ENCODE data around the gene DFFB.
"Not testable (repeated sequence)": the region's sequence is repeated elsewhere in the genome, so short reads cannot be mapped to it uniquely, and the experiment has no call there.

The DFFB gene, protein sequence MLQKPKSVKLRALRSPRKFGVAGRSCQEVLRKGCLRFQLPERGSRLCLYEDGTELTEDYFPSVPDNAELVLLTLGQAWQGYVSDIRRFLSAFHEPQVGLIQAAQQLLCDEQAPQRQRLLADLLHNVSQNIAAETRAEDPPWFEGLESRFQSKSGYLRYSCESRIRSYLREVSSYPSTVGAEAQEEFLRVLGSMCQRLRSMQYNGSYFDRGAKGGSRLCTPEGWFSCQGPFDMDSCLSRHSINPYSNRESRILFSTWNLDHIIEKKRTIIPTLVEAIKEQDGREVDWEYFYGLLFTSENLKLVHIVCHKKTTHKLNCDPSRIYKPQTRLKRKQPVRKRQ

DNA sequence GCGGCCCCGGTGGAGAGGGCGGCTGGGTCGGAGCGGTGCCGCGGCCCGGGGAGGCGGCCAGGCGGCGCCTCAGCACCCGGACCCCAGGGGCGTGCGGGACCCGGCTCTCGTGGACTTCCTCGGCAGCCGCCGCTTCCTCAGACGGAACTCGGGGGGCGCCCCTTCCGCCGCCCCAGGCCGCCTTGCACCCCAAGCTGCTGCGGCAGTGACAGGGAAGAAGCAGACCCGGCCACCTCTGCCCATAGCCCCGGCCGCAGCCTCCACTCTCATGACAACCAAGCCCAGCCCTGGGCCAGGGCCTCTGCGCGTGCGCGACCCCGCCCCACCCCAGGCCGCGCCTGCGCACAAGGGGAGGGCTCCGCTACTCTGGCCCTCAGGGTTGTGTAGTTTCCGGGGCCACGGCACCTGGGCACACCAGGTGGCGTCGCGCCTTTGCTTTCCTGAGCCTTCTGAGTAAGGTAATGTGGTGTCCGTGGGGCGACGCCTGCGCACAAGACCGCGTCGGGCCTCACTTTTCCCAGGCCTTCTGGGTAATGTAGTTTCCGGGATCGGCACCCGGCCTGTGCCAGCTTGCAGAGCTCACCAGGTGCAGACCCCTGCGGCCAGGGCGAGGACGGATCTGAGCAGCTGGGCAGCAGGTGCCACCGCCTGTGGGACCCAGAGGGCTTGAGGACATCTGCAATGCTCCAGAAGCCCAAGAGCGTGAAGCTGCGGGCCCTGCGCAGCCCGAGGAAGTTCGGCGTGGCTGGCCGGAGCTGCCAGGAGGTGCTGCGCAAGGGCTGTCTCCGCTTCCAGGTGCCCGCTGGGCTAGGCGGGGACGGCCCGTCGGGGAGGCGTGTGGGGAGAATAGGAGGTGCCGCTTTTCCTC, at the start of gene DFFB, which contains the start of gene CEP104:
Gene DFFB, plus strand, starts transcription at position 554 of the 868 bp plus-strand sequence. Its CDS starts 128 bp downstream, at position 682.
Gene CEP104, minus strand, starts transcription at position 289 of the 868 bp plus-strand sequence. CDS start 4,804 bp downstream, outside the sequence.
- in situ Hi-C loops (cut with MboI; ENCODE audit: low sequenced_read_pairs), result no loop called here
- H3K36me3 ChIP-seq (replicated peaks), result no peaks in the 10 kb centered on the region
- peak within 1 kb of the TSS; percentile 97 for H3K4me3 ChIP-seq
- peaks cover 14% of the 10 kb centered on the region; the same call in 1 of the 2 replicates for H3K4me1 ChIP-seq
- DNase-seq (ENCODE audit: low spot score in 2 of 2), result peak; percentile 95
- no peaks in the 10 kb centered on the region for H3K9me3 ChIP-seq
- H3K27me3 ChIP-seq (ENCODE audit: low read depth), result no peaks in the 10 kb centered on the region

DNA sequence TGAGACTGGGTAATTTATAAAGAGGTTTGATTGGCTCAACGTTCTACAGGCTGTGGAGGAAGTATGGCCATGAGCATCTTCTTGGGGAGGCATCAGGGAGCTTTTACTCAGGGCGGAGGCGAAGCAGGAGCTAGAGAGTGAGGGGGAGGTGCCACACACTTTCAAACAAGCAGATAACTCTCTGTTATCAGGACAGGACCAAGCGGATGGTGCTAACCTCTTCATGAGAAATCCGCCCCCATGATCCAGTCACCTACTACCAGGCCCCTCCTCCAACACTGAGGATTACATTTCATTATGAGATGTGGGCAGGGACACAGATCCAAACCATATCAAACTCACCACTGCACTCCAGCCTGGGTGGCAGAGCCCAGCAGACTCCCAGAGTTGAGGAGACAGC, 49.5 kb upstream of the DFFB start:
- no peaks in the 10 kb centered on the region for H3K36me3 ChIP-seq (replicated peaks)
- H3K4me3 ChIP-seq, result no peak overlapping the region
- no peak for DNase-seq (ENCODE audit: low spot score in 2 of 2)
- H3K9me3 ChIP-seq, result peaks cover 9% of the 10 kb centered on the region
- no peaks in the 10 kb centered on the region for H3K4me1 ChIP-seq
- in situ Hi-C loops (cut with MboI; ENCODE audit: low sequenced_read_pairs), result no loop called here
- H3K27me3 ChIP-seq (ENCODE audit: low read depth), result no peaks in the 10 kb centered on the region

DNA sequence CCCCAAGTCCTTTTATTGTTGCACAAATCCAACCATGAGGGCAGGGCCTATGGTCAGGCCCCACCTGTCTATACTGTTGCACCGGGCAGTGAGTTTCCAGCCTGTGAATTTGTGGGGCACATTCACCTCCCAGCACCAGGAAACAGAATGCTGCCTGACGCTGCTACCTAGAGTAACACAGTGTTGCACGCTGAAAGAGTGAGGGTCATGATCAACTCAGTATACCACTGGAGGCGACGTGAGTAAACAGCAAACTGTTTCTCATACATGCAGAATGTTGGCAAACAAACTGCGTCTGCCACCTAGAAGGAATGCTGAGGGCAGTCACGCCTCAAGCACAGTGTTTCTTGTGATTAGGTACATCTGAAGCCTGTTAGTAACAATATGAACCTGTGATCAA, 47.6 kb upstream of the DFFB start:
- in situ Hi-C loops (cut with MboI; ENCODE audit: low sequenced_read_pairs), result no loop called here
- Histone ChIP-seq H3K4me3 (no peak overlapping the region), H3K4me1 (no peaks in the 10 kb centered on the region)

DNA sequence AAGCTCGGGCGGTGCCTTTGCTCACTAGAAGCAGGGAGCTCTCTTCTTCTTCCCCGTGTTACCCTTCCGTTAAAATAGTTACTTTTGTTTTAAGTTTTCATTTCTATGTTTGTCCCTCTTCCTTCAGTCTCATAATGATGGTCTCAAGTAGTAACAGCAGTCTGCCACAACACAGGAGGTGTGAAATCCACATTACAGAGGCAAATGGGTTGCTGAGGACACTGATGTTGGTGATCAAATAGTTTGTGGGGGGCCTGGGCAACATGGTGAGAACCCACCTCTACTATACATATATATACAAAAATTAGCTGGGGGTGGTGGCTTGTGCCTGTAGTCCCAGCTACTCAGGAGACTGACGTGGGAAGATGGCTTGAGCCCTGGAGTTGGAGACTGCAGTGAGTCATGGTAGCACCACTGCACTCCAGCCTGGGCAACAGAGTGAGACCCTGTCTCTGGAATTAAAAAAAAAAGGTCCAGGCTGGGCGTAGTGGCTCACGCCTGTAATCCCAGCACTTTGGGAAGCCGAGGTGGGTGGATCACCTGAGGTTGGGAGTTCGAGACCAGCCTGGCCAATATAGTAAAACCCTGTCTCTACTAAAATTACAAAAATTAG, 47.0 kb upstream of the DFFB start:
- H3K27me3 ChIP-seq (ENCODE audit: low read depth); DNase-seq (ENCODE audit: low spot score in 2 of 2); H3K4me1 ChIP-seq; H3K36me3 ChIP-seq (replicated peaks); H3K4me3 ChIP-seq; H3K9me3 ChIP-seq; in situ Hi-C loops (cut with MboI; ENCODE audit: low sequenced_read_pairs): not testable (repeated sequence)

More for the DNA sequence above, 47.6 kb upstream of the DFFB start:
- Histone ChIP-seq H3K36me3 (replicated peaks) (no peaks in the 10 kb centered on the region), H3K27me3 (ENCODE audit: low read depth) (no peaks in the 10 kb centered on the region), H3K9me3 (peaks cover 9% of the 10 kb centered on the region)
- DNase-seq (ENCODE audit: low spot score in 2 of 2), result no peak

DNA sequence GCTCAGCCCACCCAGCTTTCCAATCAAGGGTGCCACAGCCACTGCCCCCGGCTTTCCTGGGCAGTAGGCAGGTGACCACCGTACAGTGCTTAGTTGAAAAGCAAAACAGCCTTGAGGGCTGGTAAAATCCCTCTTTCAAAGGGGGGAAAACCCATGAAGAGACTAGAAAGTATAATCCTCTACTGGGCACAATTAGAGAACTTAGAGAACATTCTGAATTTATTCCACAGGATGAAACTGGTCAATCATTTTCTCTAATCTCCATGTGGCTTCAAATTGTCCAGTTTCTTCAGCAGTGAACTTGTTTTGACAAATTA, 45.7 kb upstream of the DFFB start:
- DNase-seq (ENCODE audit: low spot score in 2 of 2), result no peak
- no peaks in the 10 kb centered on the region for H3K4me1 ChIP-seq
- no peak overlapping the region for H3K4me3 ChIP-seq
- in situ Hi-C loops (cut with MboI; ENCODE audit: low sequenced_read_pairs), result no loop called here
- peaks cover 9% of the 10 kb centered on the region for H3K9me3 ChIP-seq
- no peaks in the 10 kb centered on the region; the same call in 1 of the 2 replicates for H3K36me3 ChIP-seq (replicated peaks)
- no peaks in the 10 kb centered on the region for H3K27me3 ChIP-seq (ENCODE audit: low read depth)

DNA sequence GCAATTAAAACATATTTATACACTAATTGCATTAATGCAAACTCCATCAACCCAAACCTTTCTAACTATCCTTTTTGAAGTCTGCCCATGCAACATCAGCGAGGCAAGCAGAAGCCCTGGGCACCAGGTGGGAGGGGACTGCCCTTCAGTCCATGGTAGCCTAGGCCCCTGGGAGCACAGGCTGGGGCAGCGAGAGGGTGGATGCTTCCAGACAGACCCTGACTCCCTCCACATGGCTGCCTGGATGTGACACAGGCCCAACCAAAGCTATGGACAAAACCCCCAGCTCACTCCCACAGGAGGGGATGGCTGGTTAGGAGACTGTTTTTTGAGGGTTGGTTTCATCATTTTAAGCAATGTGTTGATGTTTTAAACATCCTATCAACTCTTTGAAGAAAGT, 43.2 kb upstream of the DFFB start:
- Histone ChIP-seq H3K4me3 (no peak overlapping the region), H3K36me3 (replicated peaks) (no peaks in the 10 kb centered on the region; the same call in 1 of the 2 replicates), H3K4me1 (no peaks in the 10 kb centered on the region), H3K27me3 (ENCODE audit: low read depth) (no peaks in the 10 kb centered on the region), H3K9me3 (no peaks in the 10 kb centered on the region)
- no peak for DNase-seq (ENCODE audit: low spot score in 2 of 2)
- in situ Hi-C loops (cut with MboI; ENCODE audit: low sequenced_read_pairs), result no loop called here

DNA sequence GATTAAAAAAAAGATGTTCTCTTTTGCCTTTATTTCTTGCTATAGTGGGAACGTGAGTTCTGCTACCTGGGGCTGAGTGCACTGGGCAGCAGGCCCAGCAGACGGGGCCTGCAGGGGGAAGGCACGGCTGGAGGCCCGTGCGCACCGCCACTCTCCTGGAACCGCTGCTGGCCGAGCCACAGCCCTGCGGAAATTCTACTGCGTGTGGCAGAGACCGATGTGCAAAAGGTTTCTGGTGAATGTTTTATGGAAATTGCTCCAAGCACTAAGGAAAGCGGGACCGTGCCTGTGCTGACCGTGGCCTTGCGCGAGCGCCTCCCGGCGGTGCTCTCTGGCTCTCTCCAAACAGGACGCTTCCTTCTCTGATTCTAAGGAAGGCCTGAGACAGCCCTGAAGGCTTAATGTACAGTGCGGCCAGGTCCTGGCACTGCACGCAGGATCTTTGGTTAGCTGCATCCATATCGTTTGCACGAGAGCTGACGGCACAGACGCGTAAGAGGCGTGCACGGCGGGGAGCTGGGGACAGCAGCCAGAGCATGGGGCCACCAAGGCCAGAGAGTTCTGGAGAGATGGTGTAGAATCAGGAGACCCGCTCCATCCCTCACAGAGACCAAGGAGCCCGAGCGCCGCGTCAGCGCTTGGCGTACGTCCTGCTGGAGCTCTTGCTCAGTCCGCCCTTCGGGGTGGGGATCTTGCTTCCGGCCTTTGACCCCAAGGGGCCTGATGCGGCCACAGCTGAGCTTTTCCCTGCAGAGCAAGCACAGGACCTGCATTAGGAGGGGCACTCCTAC, 42.3 kb upstream of the DFFB start:
- in situ Hi-C loops (cut with MboI; ENCODE audit: low sequenced_read_pairs), result no loop called here
- Histone ChIP-seq H3K36me3 (replicated peaks) (no peaks in the 10 kb centered on the region; the same call in 1 of the 2 replicates), H3K4me3 (no peak overlapping the region), H3K9me3 (no peaks in the 10 kb centered on the region), H3K4me1 (no peaks in the 10 kb centered on the region), H3K27me3 (ENCODE audit: low read depth) (no peaks in the 10 kb centered on the region)
- no peak for DNase-seq (ENCODE audit: low spot score in 2 of 2)

DNA sequence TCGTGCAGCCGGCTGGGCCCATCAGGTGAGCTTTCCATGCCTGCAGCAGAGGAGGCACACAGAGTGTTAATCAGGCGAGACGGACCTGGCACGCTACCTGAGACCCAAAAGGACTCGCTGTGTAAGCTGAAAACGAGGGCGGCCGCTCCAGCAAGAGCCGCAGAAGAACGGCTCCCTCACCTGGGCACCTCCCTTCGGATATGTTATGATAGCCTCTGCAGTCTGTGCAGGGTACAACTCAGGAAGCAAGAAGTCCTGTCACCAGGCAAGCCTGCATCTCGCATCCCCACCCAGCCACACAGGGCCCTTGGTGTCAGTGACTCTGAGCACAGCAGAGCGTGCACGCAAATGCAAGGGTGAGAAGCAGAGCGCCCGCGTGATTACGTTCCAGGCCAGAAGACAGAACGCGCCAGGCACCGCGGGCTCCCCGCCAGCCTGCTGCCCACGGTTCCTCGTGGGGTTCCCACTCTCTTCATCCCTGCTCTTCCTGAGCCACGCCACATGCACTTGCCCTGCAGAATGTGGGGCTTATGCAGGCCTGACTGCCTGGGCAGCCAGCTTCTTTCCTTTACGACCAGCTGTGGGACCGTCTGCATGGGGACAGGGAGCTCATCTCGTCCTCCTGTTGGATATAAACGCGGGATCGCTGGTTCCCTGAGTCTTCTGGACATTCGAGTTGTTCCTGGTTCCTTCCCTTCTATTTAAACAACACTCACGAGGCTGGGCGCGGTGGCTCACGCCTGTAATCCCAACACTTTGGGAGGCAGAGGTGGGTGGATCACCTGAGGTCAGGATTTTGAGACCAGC, 40.7 kb upstream of the DFFB start:
- Histone ChIP-seq H3K4me1 (no peaks in the 10 kb centered on the region), H3K27me3 (ENCODE audit: low read depth) (no peaks in the 10 kb centered on the region), H3K4me3 (no peak overlapping the region), H3K9me3 (no peaks in the 10 kb centered on the region), H3K36me3 (replicated peaks) (peaks cover 4% of the 10 kb centered on the region)
- in situ Hi-C loops (cut with MboI; ENCODE audit: low sequenced_read_pairs), result no loop called here
- DNase-seq (ENCODE audit: low spot score in 2 of 2), result no peak

DNA sequence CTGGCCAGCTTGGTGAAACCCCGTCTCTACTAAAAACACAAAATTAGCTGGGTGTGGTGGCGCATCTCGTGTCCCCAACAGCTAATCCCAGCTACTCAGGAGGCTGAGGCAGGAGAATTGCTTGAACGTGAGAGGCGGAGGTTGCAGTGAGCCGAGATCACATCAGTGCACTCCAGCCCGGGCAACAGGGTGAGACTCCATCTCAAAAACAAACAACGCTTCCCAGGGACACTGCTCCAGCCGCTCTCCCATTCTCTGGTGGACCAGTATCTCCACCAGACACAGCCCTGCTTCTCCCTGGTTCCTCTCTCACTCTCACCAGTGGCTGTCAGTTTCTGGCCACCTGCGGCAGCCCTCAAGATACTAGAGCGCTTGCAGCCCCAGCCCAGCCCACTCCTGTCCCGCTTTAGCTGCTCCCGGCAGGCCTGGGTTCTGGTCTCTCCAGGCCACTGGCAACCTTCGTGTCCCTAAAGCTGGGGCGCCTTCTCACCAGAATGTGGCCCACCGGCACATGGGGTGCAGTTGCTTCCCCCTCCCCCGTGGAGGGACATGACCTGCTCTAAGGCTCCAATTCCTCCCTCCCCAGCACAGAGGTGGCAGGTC, 40.0 kb upstream of the DFFB start:
- Histone ChIP-seq H3K27me3 (ENCODE audit: low read depth) (no peaks in the 10 kb centered on the region), H3K4me3 (no peak overlapping the region), H3K4me1 (no peaks in the 10 kb centered on the region), H3K9me3 (no peaks in the 10 kb centered on the region), H3K36me3 (replicated peaks) (peaks cover 4% of the 10 kb centered on the region)
- in situ Hi-C loops (cut with MboI; ENCODE audit: low sequenced_read_pairs), result no loop called here
- no peak for DNase-seq (ENCODE audit: low spot score in 2 of 2)

DNA sequence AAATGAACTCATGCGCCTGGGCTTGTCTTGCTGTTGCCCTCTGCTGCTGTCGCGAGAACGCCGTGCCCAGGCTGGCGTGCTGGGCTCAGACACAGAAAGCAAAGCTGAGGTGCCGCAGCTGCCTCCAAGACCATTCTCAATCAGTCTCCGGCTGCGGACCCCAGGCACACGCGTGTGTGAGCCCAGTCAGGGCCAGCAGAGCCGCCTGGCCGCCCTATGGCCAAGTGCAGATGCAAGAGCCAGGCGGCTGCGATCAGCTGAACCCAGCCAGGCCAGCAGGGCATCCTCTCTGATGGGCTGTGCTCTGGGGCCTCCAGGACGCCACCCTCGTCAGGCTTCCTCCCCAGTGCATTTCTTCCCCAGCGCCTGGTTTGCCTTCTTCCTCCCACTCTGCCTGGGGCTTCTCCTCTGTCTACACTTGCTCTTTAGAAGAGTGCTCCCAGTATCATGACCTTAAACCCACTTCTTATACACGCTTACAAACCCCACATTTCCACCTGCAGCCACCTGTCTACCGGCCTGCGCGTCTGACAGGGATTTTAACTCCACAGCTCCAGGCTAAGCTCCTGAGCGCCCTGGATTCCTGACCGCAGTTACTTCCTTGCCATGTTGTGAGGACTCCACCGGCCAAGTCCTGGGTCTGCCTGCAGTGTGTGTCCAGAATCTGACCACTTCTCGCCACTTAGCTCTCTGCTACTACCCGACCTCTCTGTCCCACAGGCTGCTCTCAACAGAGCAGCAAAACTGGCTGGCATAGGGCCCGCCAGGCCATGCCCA, 39.3 kb upstream of the DFFB start:
- no peak for DNase-seq (ENCODE audit: low spot score in 2 of 2)
- no peak overlapping the region for H3K4me3 ChIP-seq
- peaks cover 4% of the 10 kb centered on the region for H3K36me3 ChIP-seq (replicated peaks)
- H3K27me3 ChIP-seq (ENCODE audit: low read depth), result no peaks in the 10 kb centered on the region
- H3K9me3 ChIP-seq, result no peaks in the 10 kb centered on the region
- in situ Hi-C loops (cut with MboI; ENCODE audit: low sequenced_read_pairs), result no loop called here
- no peaks in the 10 kb centered on the region for H3K4me1 ChIP-seq

DNA sequence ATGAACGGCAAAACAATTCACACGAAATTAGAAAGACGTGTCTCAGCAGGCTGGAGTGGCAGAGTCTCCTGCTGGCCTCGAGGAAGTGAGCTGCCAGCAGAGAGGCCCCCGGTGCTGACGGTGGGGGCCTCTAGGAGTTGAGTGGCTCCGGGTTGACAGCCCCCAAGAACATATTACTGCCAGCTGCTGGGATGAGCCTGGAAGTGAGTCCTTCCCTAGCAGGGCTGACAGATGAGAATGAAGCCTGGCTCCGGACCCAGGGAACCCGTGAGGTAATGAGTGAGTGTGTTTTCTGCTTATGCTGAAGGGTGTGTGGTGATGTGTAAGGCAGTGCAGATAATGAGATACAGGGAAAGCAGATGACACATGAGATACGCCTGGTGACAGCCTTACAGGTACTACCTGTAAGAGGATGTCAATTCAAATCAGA, 37.5 kb upstream of the DFFB start:
- Histone ChIP-seq H3K4me1 (no peaks in the 10 kb centered on the region), H3K27me3 (ENCODE audit: low read depth) (no peaks in the 10 kb centered on the region), H3K36me3 (replicated peaks) (peaks cover 4% of the 10 kb centered on the region), H3K9me3 (no peaks in the 10 kb centered on the region), H3K4me3 (no peak overlapping the region)
- DNase-seq (ENCODE audit: low spot score in 2 of 2), result no peak
- in situ Hi-C loops (cut with MboI; ENCODE audit: low sequenced_read_pairs), result no loop called here

DNA sequence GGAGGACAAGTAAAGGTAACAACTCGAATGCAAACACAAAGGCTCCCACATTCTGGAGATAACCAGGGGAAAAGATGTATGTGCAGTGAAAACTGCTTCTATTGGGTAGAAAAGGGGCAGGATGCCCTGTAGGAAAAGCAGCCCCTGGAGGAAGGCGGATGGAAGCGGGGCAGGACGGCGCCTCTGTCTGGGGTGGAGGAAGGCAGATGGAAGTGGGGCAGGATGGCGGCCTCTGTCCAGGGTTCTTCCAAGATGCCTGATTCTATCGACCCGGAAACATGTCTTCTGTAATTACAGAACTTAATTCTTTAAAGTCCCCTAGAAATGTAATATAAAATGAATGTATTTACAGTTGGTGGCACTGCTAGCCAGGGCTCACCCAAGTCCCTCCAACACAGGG, 37.0 kb upstream of the DFFB start:
- no peak for DNase-seq (ENCODE audit: low spot score in 2 of 2)
- Histone ChIP-seq H3K27me3 (ENCODE audit: low read depth) (no peaks in the 10 kb centered on the region), H3K9me3 (no peaks in the 10 kb centered on the region), H3K4me1 (no peaks in the 10 kb centered on the region), H3K4me3 (no peak overlapping the region), H3K36me3 (replicated peaks) (peaks cover 4% of the 10 kb centered on the region)
- in situ Hi-C loops (cut with MboI; ENCODE audit: low sequenced_read_pairs), result no loop called here

Data from HAP-1 (cell line).